SK-N-MC (cell line): ENCODE data around the gene IQCM.

Experiments used
- EZH2 ChIP-seq: fragments of 200-600 bp; sonication (generic); IDR thresholded peaks from one replicate; pipeline ENCODE4 v1.6.1; 2017; ENCODE audit warnings: antibody characterized with exemption
- POLR2AphosphoS5 ChIP-seq: IDR thresholded peaks from 2 replicates; pipeline ENCODE4 v1.6.1; 2012; ENCODE audit warnings: mild to moderate bottlenecking, low read depth, low read length, borderline replicate concordance

- no peak for TF ChIP-seq POLR2AphosphoS5
- no peak for TF ChIP-seq EZH2
Observed at GRCh38 chr4:149521611-149522425, 293.8 kb downstream of the IQCM start.
